A673 (cell line): ENCODE measurements around the gene SNX8.

ENCODE experiments used
- CTCF ChIP-seq: fragments of 300-800, 200-600 bp; sonication (generic); conservative IDR thresholded peaks from 2 replicates; pipeline ENCODE4 v1.5.1; 2017; ENCODE audit warnings: low read depth, mild to moderate bottlenecking, antibody characterized with exemption, low read length, moderate library complexity, mixed read lengths
- EZH2 ChIP-seq: fragments of 200-600 bp; sonication (generic); IDR thresholded peaks from 2 replicates; pipeline ENCODE4 v1.6.1; 2017; ENCODE audit warnings: borderline replicate concordance, low read depth, mild to moderate bottlenecking, mixed read lengths, antibody characterized with exemption, low read length; ENCODE audit not compliant: poor library complexity, severe bottlenecking

DNA sequence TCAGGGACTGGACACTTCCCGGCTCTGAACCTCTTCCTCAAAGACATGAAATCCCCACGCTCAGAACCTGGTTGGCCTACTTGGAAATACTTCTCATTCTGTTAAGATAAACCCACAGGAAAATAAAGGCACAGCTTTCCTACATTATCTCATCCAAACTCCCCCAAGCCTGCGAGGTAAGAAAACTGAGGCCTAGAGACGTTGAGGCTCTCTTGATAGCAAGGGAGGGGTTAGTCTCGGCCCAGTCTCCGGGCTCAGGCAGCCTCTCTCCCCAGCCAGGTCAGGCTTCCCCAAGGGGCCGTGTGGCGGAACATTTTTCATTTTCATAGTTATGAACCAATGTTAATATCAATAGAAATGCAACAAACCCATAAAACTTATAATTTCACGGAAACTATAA lies 35.8 kb upstream of the SNX8 start:
- TF ChIP-seq CTCF, result no peak
- no peak for TF ChIP-seq EZH2
